ENCODE data around the gene CDIPT.
A peak's percentile ranks its signal among the peaks of the same experiment; 100 is the strongest.
"Not testable (repeated sequence)": the region's sequence is repeated elsewhere in the genome, so short reads cannot be mapped to it uniquely, and the experiment has no call there.

CDIPT gene

GRCh38 chr16:29873319-29873718 lies 10.3 kb upstream of the CDIPT start:
- Histone ChIP-seq H2BK5ac (ENCODE audit: low read length) (no peak overlapping the region), H3K4ac (ENCODE audit: low read length) (no peak overlapping the region), H4K8ac (ENCODE audit: low read depth, low read length) (peak overlapping the region; percentile 27), H2AK5ac (ENCODE audit: low read depth, low read length) (peak overlapping the region; percentile 13), H3K18ac (ENCODE audit: low read length) (peak overlapping the region; percentile 30), H3K9ac (ENCODE audit: low read depth, low read length, poor library complexity) (no peak overlapping the region), H2BK12ac (ENCODE audit: low read length) (no peak overlapping the region), H2BK120ac (ENCODE audit: low read depth, low read length) (no peak overlapping the region), H2BK15ac (ENCODE audit: low read length) (no peak overlapping the region), H3K9me3 (replicated peaks in 1 of 2; ENCODE audit: control insufficient read depth in 2 of 2, insufficient read depth in 1 of 2, low read depth in 1 of 2, low read length in 2 of 2) (peaks cover 0 to 3% of the 10 kb centered on the region in 2 donors), H3K79me1 (ENCODE audit: low read depth, low read length) (no peaks in the 10 kb centered on the region), H3K36me3 (replicated peaks in 1 of 2; ENCODE audit: control insufficient read depth in 2 of 2, insufficient read depth in 2 of 2, low read length in 2 of 2) (peaks cover 0 to 1% of the 10 kb centered on the region in 2 donors), H3K14ac (ENCODE audit: low read length) (no peak overlapping the region), H3K27ac (replicated peaks; ENCODE audit: low read length) (no peak overlapping the region), H3K23ac (ENCODE audit: low read depth, low read length, poor library complexity) (peak overlapping the region; percentile 90), H4K91ac (ENCODE audit: low read depth, low read length, poor library complexity) (no peak overlapping the region), H3K4me1 (ENCODE audit: control insufficient read depth in 2 of 2, insufficient read depth in 1 of 2, low read depth in 1 of 2, low read length in 2 of 2) (peaks cover 0 to 2% of the 10 kb centered on the region in 2 donors), H3K4me2 (ENCODE audit: insufficient read depth, low read length, poor library complexity, severe bottlenecking) (no peak overlapping the region), H3K4me3 (ENCODE audit: low read length in 2 of 2) (no peak overlapping the region), H2AFZ (ENCODE audit: low read length) (no peak overlapping the region), H3K27me3 (ENCODE audit: control insufficient read depth in 3 of 3, insufficient read depth in 3 of 3, low read depth in 1 of 3, low read length in 3 of 3) (peaks cover 6 to 20% (median 8%) of the 10 kb centered on the region in 3 experiments)
- DNase-seq (ENCODE audit: low spot score): no peak
- WGBS, 2 donors (ENCODE audit: extremely low coverage in 2 of 2, insufficient read length in 2 of 2, insufficient replicate concordance in 1 of 2): no CpG with 5 or more reads among the region's 26 CpGs

- no peak overlapping the region for H2BK15ac ChIP-seq (ENCODE audit: low read length)
- H3K9me3 ChIP-seq (replicated peaks in 1 of 2; ENCODE audit: control insufficient read depth in 2 of 2, insufficient read depth in 1 of 2, low read depth in 1 of 2, low read length in 2 of 2): peaks cover 0 to 3% of the 10 kb centered on the region in 2 donors
- H3K79me1 ChIP-seq (ENCODE audit: low read depth, low read length): no peaks in the 10 kb centered on the region
- no peak overlapping the region for H2AK5ac ChIP-seq (ENCODE audit: low read depth, low read length)
- peaks cover 0 to 2% of the 10 kb centered on the region in 2 donors for H3K4me1 ChIP-seq (ENCODE audit: control insufficient read depth in 2 of 2, insufficient read depth in 1 of 2, low read depth in 1 of 2, low read length in 2 of 2)
- H3K27me3 ChIP-seq (ENCODE audit: control insufficient read depth in 3 of 3, insufficient read depth in 3 of 3, low read depth in 1 of 3, low read length in 3 of 3): peaks cover 4 to 13% (median 7%) of the 10 kb centered on the region in 3 experiments
- H3K4me2 ChIP-seq (ENCODE audit: insufficient read depth, low read length, poor library complexity, severe bottlenecking): no peak overlapping the region
- H3K4me3 ChIP-seq (ENCODE audit: low read length in 2 of 2): no peak overlapping the region
- no peak overlapping the region for H3K23ac ChIP-seq (ENCODE audit: low read depth, low read length, poor library complexity)
- no peak overlapping the region for H3K14ac ChIP-seq (ENCODE audit: low read length)
- no peak overlapping the region for H4K91ac ChIP-seq (ENCODE audit: low read depth, low read length, poor library complexity)
- H3K27ac ChIP-seq (replicated peaks; ENCODE audit: low read length): no peak overlapping the region
- no peak overlapping the region for H4K8ac ChIP-seq (ENCODE audit: low read depth, low read length)
- no peak overlapping the region for H3K18ac ChIP-seq (ENCODE audit: low read length)
- H2BK120ac ChIP-seq (ENCODE audit: low read depth, low read length): no peak overlapping the region
- H3K9ac ChIP-seq (ENCODE audit: low read depth, low read length, poor library complexity): no peak overlapping the region
- no peak overlapping the region for H2BK12ac ChIP-seq (ENCODE audit: low read length)
- H3K36me3 ChIP-seq (replicated peaks in 1 of 2; ENCODE audit: control insufficient read depth in 2 of 2, insufficient read depth in 2 of 2, low read length in 2 of 2): peaks cover 0 to 1% of the 10 kb centered on the region in 2 donors
- H2BK5ac ChIP-seq (ENCODE audit: low read length): no peak overlapping the region
- no peak overlapping the region for H2AFZ ChIP-seq (ENCODE audit: low read length)
- no peak for DNase-seq (ENCODE audit: low spot score)
- WGBS, 2 donors (ENCODE audit: extremely low coverage in 2 of 2, insufficient read length in 2 of 2, insufficient replicate concordance in 1 of 2): no CpG with 5 or more reads among the region's 16 CpGs
- no peak overlapping the region for H3K4ac ChIP-seq (ENCODE audit: low read length)
These were observed 9.0 kb upstream of the CDIPT start for GRCh38 chr16:29871822-29872546.

- H3K4me1 ChIP-seq (ENCODE audit: control insufficient read depth in 2 of 2, insufficient read depth in 1 of 2, low read depth in 1 of 2, low read length in 2 of 2); H2BK15ac ChIP-seq (ENCODE audit: low read length); H3K27me3 ChIP-seq (ENCODE audit: control insufficient read depth in 3 of 3, insufficient read depth in 3 of 3, low read depth in 1 of 3, low read length in 3 of 3); H4K8ac ChIP-seq (ENCODE audit: low read depth, low read length); H3K9ac ChIP-seq (ENCODE audit: low read depth, low read length, poor library complexity); H3K4me3 ChIP-seq (ENCODE audit: low read length in 2 of 2); H2AFZ ChIP-seq (ENCODE audit: low read length); H3K36me3 ChIP-seq (replicated peaks in 1 of 2; ENCODE audit: control insufficient read depth in 2 of 2, insufficient read depth in 2 of 2, low read length in 2 of 2); H2BK5ac ChIP-seq (ENCODE audit: low read length); H3K4ac ChIP-seq (ENCODE audit: low read length); H3K27ac ChIP-seq (replicated peaks; ENCODE audit: low read length); H3K9me3 ChIP-seq (replicated peaks in 1 of 2; ENCODE audit: control insufficient read depth in 2 of 2, insufficient read depth in 1 of 2, low read depth in 1 of 2, low read length in 2 of 2); H2AK5ac ChIP-seq (ENCODE audit: low read depth, low read length); H4K91ac ChIP-seq (ENCODE audit: low read depth, low read length, poor library complexity); H2BK12ac ChIP-seq (ENCODE audit: low read length); H3K23ac ChIP-seq (ENCODE audit: low read depth, low read length, poor library complexity); H3K18ac ChIP-seq (ENCODE audit: low read length); DNase-seq (ENCODE audit: low spot score); H2BK120ac ChIP-seq (ENCODE audit: low read depth, low read length); H3K4me2 ChIP-seq (ENCODE audit: insufficient read depth, low read length, poor library complexity, severe bottlenecking); H3K14ac ChIP-seq (ENCODE audit: low read length); H3K79me1 ChIP-seq (ENCODE audit: low read depth, low read length): not testable (repeated sequence)
- WGBS, 2 donors (ENCODE audit: extremely low coverage in 2 of 2, insufficient read length in 2 of 2, insufficient replicate concordance in 1 of 2): no CpG with 5 or more reads among the region's 8 CpGs
These were observed 6.0 kb upstream of the CDIPT start for GRCh38 chr16:29869067-29869466.

- Histone ChIP-seq H3K36me3 (replicated peaks in 1 of 2; ENCODE audit: control insufficient read depth in 2 of 2, insufficient read depth in 2 of 2, low read length in 2 of 2) (peaks cover 0 to 1% of the 10 kb centered on the region in 2 donors), H3K79me1 (ENCODE audit: low read depth, low read length) (no peaks in the 10 kb centered on the region), H2AK5ac (ENCODE audit: low read depth, low read length) (no peak overlapping the region), H2BK12ac (ENCODE audit: low read length) (no peak overlapping the region), H3K9me3 (replicated peaks in 1 of 2; ENCODE audit: control insufficient read depth in 2 of 2, insufficient read depth in 1 of 2, low read depth in 1 of 2, low read length in 2 of 2) (no peaks in the 10 kb centered on the region), H3K4me1 (ENCODE audit: control insufficient read depth in 2 of 2, insufficient read depth in 1 of 2, low read depth in 1 of 2, low read length in 2 of 2) (peaks cover 0 to 3% of the 10 kb centered on the region in 2 donors), H2AFZ (ENCODE audit: low read length) (no peak overlapping the region), H3K4ac (ENCODE audit: low read length) (no peak overlapping the region), H4K91ac (ENCODE audit: low read depth, low read length, poor library complexity) (no peak overlapping the region), H2BK120ac (ENCODE audit: low read depth, low read length) (no peak overlapping the region), H3K18ac (ENCODE audit: low read length) (no peak overlapping the region), H4K8ac (ENCODE audit: low read depth, low read length) (no peak overlapping the region), H3K9ac (ENCODE audit: low read depth, low read length, poor library complexity) (no peak overlapping the region), H3K14ac (ENCODE audit: low read length) (no peak overlapping the region), H2BK15ac (ENCODE audit: low read length) (no peak overlapping the region), H3K27me3 (ENCODE audit: control insufficient read depth in 3 of 3, insufficient read depth in 3 of 3, low read depth in 1 of 3, low read length in 3 of 3) (no peaks in the 10 kb centered on the region), H3K27ac (replicated peaks; ENCODE audit: low read length) (no peak overlapping the region), H3K23ac (ENCODE audit: low read depth, low read length, poor library complexity) (no peak overlapping the region), H2BK5ac (ENCODE audit: low read length) (no peak overlapping the region), H3K4me2 (ENCODE audit: insufficient read depth, low read length, poor library complexity, severe bottlenecking) (no peak overlapping the region), H3K4me3 (ENCODE audit: low read length in 2 of 2) (no peak overlapping the region)
- whole genome bisulfite sequencing, 2 donors (ENCODE audit: extremely low coverage in 2 of 2, insufficient read length in 2 of 2, insufficient replicate concordance in 1 of 2): no CpG with 5 or more reads among the region's 8 CpGs
- no peak for DNase-seq (ENCODE audit: low spot score)
These were observed 5.5 kb upstream of the CDIPT start for GRCh38 chr16:29868396-29869009.

Data from neuronal stem cell (in vitro differentiated cells).